KG1 (cell line): ENCODE results near the gene SH3RF1.

Source experiments
- DNase-seq: peaks from one replicate; lab custom pipeline; 2025; lab: John Stamatoyannopoulos, UW

Gene SH3RF1

GRCh38 chr4:169064296-169064695 is 206.5 kb downstream of the SH3RF1 start:
- DNase-seq, result no peak

GRCh38 chr4:169063441-169063840 is 207.3 kb downstream of the SH3RF1 start:
- DNase-seq, result no peak

GRCh38 chr4:169062897-169063244 is 207.9 kb downstream of the SH3RF1 start:
- DNase-seq, result no peak

GRCh38 chr4:169061386-169061785 is 209.4 kb downstream of the SH3RF1 start:
- no peak for DNase-seq

GRCh38 chr4:169060391-169061091 is 210.2 kb downstream of the SH3RF1 start:
- DNase-seq, result no peak

GRCh38 chr4:169059306-169060211 is 211.2 kb downstream of the SH3RF1 start:
- no peak for DNase-seq

- DNase-seq, result no peak
Measured at GRCh38 chr4:169058312-169058711, 212.4 kb downstream of the SH3RF1 start.

- no peak for DNase-seq
Measured at GRCh38 chr4:169054879-169055278, 215.9 kb downstream of the SH3RF1 start.

- no peak for DNase-seq
Measured at GRCh38 chr4:169052594-169052945, 218.2 kb downstream of the SH3RF1 start.

- no peak for DNase-seq
Measured at GRCh38 chr4:169051761-169052593, 218.8 kb downstream of the SH3RF1 start.

GRCh38 chr4:169050881-169051760 is 219.6 kb downstream of the SH3RF1 start:
- no peak for DNase-seq

GRCh38 chr4:169050284-169050683 is 220.5 kb downstream of the SH3RF1 start:
- no peak for DNase-seq

- DNase-seq, result no peak
Measured at GRCh38 chr4:169048868-169049414, 221.8 kb downstream of the SH3RF1 start.

GRCh38 chr4:169047956-169048355 is 222.8 kb downstream of the SH3RF1 start:
- no peak for DNase-seq

- DNase-seq, result no peak
Measured at GRCh38 chr4:169045862-169046584, 224.7 kb downstream of the SH3RF1 start.

GRCh38 chr4:169044714-169045447 is 225.9 kb downstream of the SH3RF1 start:
- no peak for DNase-seq
